ENCODE results near the gene CCL27. TPM values are rescaled to one million over a fixed set of nuclear protein-coding genes. Genes with fewer than 3 reads are reported as not detected.

The CCL27 gene
- polyA plus RNA-seq (2011; rRNA removed) (0.26 and 0.27 TPM in 2 replicates), polyA plus RNA-seq (2017; fragmentation: RNase III; extraction: RNeasy Plus Mini Kit Qiagen cat#74134 plus additional on column Dnase treatment) (0.16 to 0.26 TPM (median 0.22 TPM) in 3 replicates), polyA minus RNA-seq (2011; rRNA and poly(A)+ RNA removed) (2.0 TPM in 1 of 2 replicates, not detected in the other)
- polyA plus RNA-seq (2012; cell fraction: cytosol; rRNA removed) = 0.14 and 0.25 TPM in 2 replicates
- polyA plus RNA-seq (2012; cell fraction: nucleus; rRNA removed) = 0.58 and 0.84 TPM in 2 replicates

- TF ChIP-seq FOXS1 (CRISPR knock-in tag; IDR thresholded peaks at IDR 0.05) (no peak), SMC3 (IDR thresholded peaks at IDR 0.05) (no peak), E2F6 (IDR thresholded peaks at IDR 0.05; ENCODE audit: borderline replicate concordance, low read depth) (no peak), USF2 (IDR thresholded peaks at IDR 0.05) (no peak), EP300 (IDR thresholded peaks at IDR 0.05) (no peak), CBX2 (IDR thresholded peaks at IDR 0.05; ENCODE audit: borderline replicate concordance, low read depth) (no peak), EHF (CRISPR knock-in tag; IDR thresholded peaks at IDR 0.05) (no peak), HOXA7 (CRISPR knock-in tag; IDR thresholded peaks at IDR 0.05) (no peak), JUNB (IDR thresholded peaks at IDR 0.05) (no peak), PHF8 (IDR thresholded peaks at IDR 0.05; ENCODE audit: borderline replicate concordance, low read depth) (no peak), TFCP2L1 (CRISPR knock-in tag; IDR thresholded peaks at IDR 0.05) (no peak), ZNF302 (CRISPR knock-in tag; IDR thresholded peaks at IDR 0.05) (no peak), CBX8 (IDR thresholded peaks at IDR 0.05) (no peak), PBX3 (IDR thresholded peaks at IDR 0.05) (no peak), CHD4 (IDR thresholded peaks at IDR 0.05; ENCODE audit: borderline replicate concordance) (no peak), HOXB13 (CRISPR knock-in tag; IDR thresholded peaks at IDR 0.05; ENCODE audit: low read depth) (no peak), SREBF2 (IDR thresholded peaks at IDR 0.05) (no peak), BCL3 (IDR thresholded peaks at IDR 0.05) (no peak)
- WGBS (ENCODE audit: missing lambda C conversion rate) = 91% methylated on average over 4 of the region's 4 CpGs
- H3K27ac ChIP-seq = no peak within 1 kb of the TSS
- H3K9me3 ChIP-seq = no peaks in the 10 kb centered on the region
- ATAC-seq (no peak), FAIRE-seq (no peak), DNase-seq (ENCODE audit: low read depth in 1 of 2, low spot score in 1 of 2) (no peak)
- no peak within 1 kb of the TSS for H3K4me2 ChIP-seq
- ChIA-PET POLR2A (interaction anchor here (1.1 kb wide), 1 partner anchor 11 kb away, joined by 3 read pairs; the partner anchor contains the start of gene IL11RA), CTCF (interaction anchor here (0.7 to 12.1 kb wide), 6 partner anchors 13 to 120 kb away, joined by 3 to 288 read pairs (median 5); partner anchors contain the start of genes GALT, IL11RA and SIGMAR1)
- peaks cover 8% of the 10 kb centered on the region for H3K4me1 ChIP-seq
- no peak within 1 kb of the TSS for H3K4me3 ChIP-seq
These were observed at the start of gene CCL27 for GRCh38 chr9:34662526-34663302. CCL27 (minus strand) TSS chr9:34662657; CDS start chr9:34662633, 24 bp downstream.

GRCh38 chr9:34712140-34712539, 49.7 kb upstream of the CCL27 start:
- no peak for ATAC-seq
- no peaks in the 10 kb centered on the region for H3K4me1 ChIP-seq
- H3K27ac ChIP-seq = no peak overlapping the region
- no peak overlapping the region for H3K4me2 ChIP-seq
- DNase-seq (ENCODE audit: low read depth in 1 of 2, low spot score in 1 of 2) = no peak
- H3K4me3 ChIP-seq = no peak overlapping the region
- FAIRE-seq = peak; percentile 23
- 0% methylated on average over 1 of the region's 1 CpG for WGBS (ENCODE audit: missing lambda C conversion rate)
- ChIA-PET POLR2A (no interaction called here), CTCF (interaction anchor here (0.6 to 8.1 kb wide), 3 partner anchors 11 to 569 kb away, joined by 3 to 87 read pairs (median 3); no protein-coding TSS in a partner anchor)
- TF ChIP-seq REST (IDR thresholded peaks at IDR 0.05) (no peak), FOXS1 (CRISPR knock-in tag; IDR thresholded peaks at IDR 0.05) (no peak), ZC3H11A (IDR thresholded peaks at IDR 0.05) (no peak), KDM5A (IDR thresholded peaks at IDR 0.05) (no peak), NPAS2 (CRISPR knock-in tag; IDR thresholded peaks at IDR 0.05; ENCODE audit: borderline replicate concordance) (no peak), POLR2A (IDR thresholded peaks at IDR 0.05; ENCODE audit: low read length) (no peak), TP53 (CRISPR knock-in tag; IDR thresholded peaks at IDR 0.05) (no peak), ZSCAN20 (CRISPR knock-in tag; IDR thresholded peaks at IDR 0.05) (no peak)
- no peaks in the 10 kb centered on the region for H3K9me3 ChIP-seq
